ENCODE results near the gene CEP164.
A peak's percentile ranks its signal among the peaks of the same experiment; 100 is the strongest.

Gene CEP164

GRCh38 chr11:117284053-117284452 lies 43.6 kb upstream of the CEP164 start:
- peaks cover 3 to 90% of the 10 kb centered on the region in 2 experiments for H3K36me3 ChIP-seq (ENCODE audit: control insufficient read depth in 2 of 2, insufficient read depth in 1 of 2, low read length in 2 of 2)
- H3K4me3 ChIP-seq (ENCODE audit: low read depth, low read length) = no peak overlapping the region
- no peak overlapping the region for H3K27ac ChIP-seq (ENCODE audit: extremely low read depth, low read depth, low read length)
- H3K4me1 ChIP-seq (ENCODE audit: control insufficient read depth, insufficient read depth, low read length) = no peaks in the 10 kb centered on the region
- CTCF ChIA-PET = no interaction called here
- H3K9me3 ChIP-seq (ENCODE audit: control insufficient read depth, insufficient read depth, low read depth, low read length) = no peaks in the 10 kb centered on the region
- POLR2A ChIA-PET = interaction anchor here (0.6 kb wide), 1 partner anchor 1704 kb away, joined by 3 read pairs; no protein-coding TSS in a partner anchor
- TF ChIP-seq ZNF37A (tag by site-specific recombination; IDR thresholded peaks at IDR 0.05) = no peak
- TF ChIP-seq ZNF169 (tag by site-specific recombination; IDR thresholded peaks at IDR 0.05) = no peak
- no peak for TF ChIP-seq ZSCAN18 (tag by site-specific recombination; IDR thresholded peaks at IDR 0.05)
- no peak for TF ChIP-seq ZNF571 (tag by site-specific recombination; IDR thresholded peaks at IDR 0.05)
- no peak for TF ChIP-seq ZNF529 (tag by site-specific recombination; IDR thresholded peaks at IDR 0.05; ENCODE audit: insufficient replicate concordance)

- Histone ChIP-seq H3K27ac (ENCODE audit: extremely low read depth, low read depth, low read length) (no peak overlapping the region), H3K4me1 (ENCODE audit: control insufficient read depth, insufficient read depth, low read length) (no peaks in the 10 kb centered on the region), H3K36me3 (ENCODE audit: control insufficient read depth in 2 of 2, insufficient read depth in 1 of 2, low read length in 2 of 2) (peaks cover 3 to 97% of the 10 kb centered on the region in 2 experiments), H3K4me3 (ENCODE audit: low read depth, low read length) (no peak overlapping the region), H3K9me3 (ENCODE audit: control insufficient read depth, insufficient read depth, low read depth, low read length) (no peaks in the 10 kb centered on the region)
- POLR2A ChIA-PET = interaction anchor here (1.1 kb wide), 1 partner anchor 23 kb away, joined by 3 read pairs; no protein-coding TSS in a partner anchor
- CTCF ChIA-PET = interaction anchor here (1.3 kb wide), 1 partner anchor 29 kb away, joined by 8 read pairs; the partner anchor contains the start of gene BACE1
- TF ChIP-seq PRDM1 (tag by site-specific recombination; IDR thresholded peaks at IDR 0.05) = no peak
- TF ChIP-seq ZNF561 (tag by site-specific recombination; IDR thresholded peaks at IDR 0.05; ENCODE audit: borderline replicate concordance) = no peak
- 0 out of 2 replicates have a peak, but pooled peaks have one; percentile 29 for TF ChIP-seq ZBTB17 (tag by site-specific recombination; IDR thresholded peaks at IDR 0.05)
Observed at GRCh38 chr11:117286588-117286987, 41.1 kb upstream of the CEP164 start.

- ChIA-PET POLR2A (no interaction called here), CTCF (no interaction called here)
- H3K36me3 ChIP-seq (ENCODE audit: control insufficient read depth in 2 of 2, insufficient read depth in 1 of 2, low read length in 2 of 2) = peaks cover 3 to 91% of the 10 kb centered on the region in 2 experiments
- TF ChIP-seq PBX3 (CRISPR knock-in tag; IDR thresholded peaks at IDR 0.05) (no peak), ZSCAN16 (tag by site-specific recombination; IDR thresholded peaks at IDR 0.05) (no peak), ZNF311 (tag by site-specific recombination; IDR thresholded peaks at IDR 0.05; ENCODE audit: borderline replicate concordance) (no peak), ZNF19 (tag by site-specific recombination; IDR thresholded peaks at IDR 0.05; ENCODE audit: low read depth) (no peak), HOXC10 (CRISPR knock-in tag; IDR thresholded peaks at IDR 0.05) (no peak), MEIS1 (CRISPR knock-in tag; IDR thresholded peaks at IDR 0.05; ENCODE audit: borderline replicate concordance) (no peak), ZNF18 (tag by site-specific recombination; IDR thresholded peaks at IDR 0.05) (no peak), PRDM10 (tag by site-specific recombination; IDR thresholded peaks at IDR 0.05) (no peak), RBAK (tag by site-specific recombination; IDR thresholded peaks at IDR 0.05) (no peak), AEBP2 (tag by site-specific recombination; IDR thresholded peaks at IDR 0.05; ENCODE audit: borderline replicate concordance) (no peak), ZNF623 (tag by site-specific recombination; IDR thresholded peaks at IDR 0.05) (no peak), ZNF274 (IDR thresholded peaks at IDR 0.05; ENCODE audit: low read length) (no peak), ZNF274 (tag by site-specific recombination; IDR thresholded peaks at IDR 0.05; ENCODE audit: borderline replicate concordance) (no peak), ZNF701 (tag by site-specific recombination; IDR thresholded peaks at IDR 0.05) (no peak), SP3 (tag by site-specific recombination; IDR thresholded peaks at IDR 0.05) (no peak)
- H3K9me3 ChIP-seq (ENCODE audit: control insufficient read depth, insufficient read depth, low read depth, low read length) = no peaks in the 10 kb centered on the region
- no peak overlapping the region for H3K27ac ChIP-seq (ENCODE audit: extremely low read depth, low read depth, low read length)
- H3K4me3 ChIP-seq (ENCODE audit: low read depth, low read length) = no peak overlapping the region
- H3K4me1 ChIP-seq (ENCODE audit: control insufficient read depth, insufficient read depth, low read length) = no peaks in the 10 kb centered on the region
Observed at GRCh38 chr11:117287668-117288067, 40.0 kb upstream of the CEP164 start.

All from HEK293 (cell line).